Effector memory CD8-positive, alpha-beta T cell (primary cell): ENCODE measurements around the gene GALR2.

ENCODE experiments used
- ATAC-seq: fragments of 150-1000 bp; cut with Tn5 transposase; replicated peaks from 2 replicates; pipeline ENCODE4 v1.10.0; 2021; ENCODE audit warnings: mild to moderate bottlenecking, moderate library complexity
- DNase-seq, 3 experiments: peaks; one replicate each; pipeline ENCODE4 v3.0.0; 2021
- H3K27ac Mint-ChIP-seq, 2 donors: one replicate each; pipeline ENCODE4 v1.8.0; 2022; ENCODE audit warnings: mild to moderate bottlenecking in 2 of 2, mixed read lengths in 2 of 2, moderate library complexity in 2 of 2
- H3K27me3 Mint-ChIP-seq, 2 donors: one replicate each; pipeline ENCODE4 v1.8.0; 2022; ENCODE audit warnings: mixed read lengths in 2 of 2
- H3K36me3 Mint-ChIP-seq: one replicate; pipeline ENCODE4 v1.8.0; 2022; ENCODE audit warnings: mild to moderate bottlenecking, moderate library complexity, mixed read lengths; ENCODE audit not compliant: insufficient read depth
- H3K4me1 Mint-ChIP-seq, 2 donors: one replicate each; pipeline ENCODE4 v1.8.0; 2022; ENCODE audit warnings: low read depth in 2 of 2, mixed read lengths in 2 of 2
- H3K4me3 Mint-ChIP-seq, 2 donors: one replicate each; pipeline ENCODE4 v1.8.0; 2022; ENCODE audit warnings: mild to moderate bottlenecking in 2 of 2, mixed read lengths in 2 of 2, moderate library complexity in 2 of 2
- H3K9me3 Mint-ChIP-seq, 2 donors: one replicate each; pipeline ENCODE4 v1.8.0; 2022; ENCODE audit warnings: mixed read lengths in 2 of 2

The GALR2 gene

DNA sequence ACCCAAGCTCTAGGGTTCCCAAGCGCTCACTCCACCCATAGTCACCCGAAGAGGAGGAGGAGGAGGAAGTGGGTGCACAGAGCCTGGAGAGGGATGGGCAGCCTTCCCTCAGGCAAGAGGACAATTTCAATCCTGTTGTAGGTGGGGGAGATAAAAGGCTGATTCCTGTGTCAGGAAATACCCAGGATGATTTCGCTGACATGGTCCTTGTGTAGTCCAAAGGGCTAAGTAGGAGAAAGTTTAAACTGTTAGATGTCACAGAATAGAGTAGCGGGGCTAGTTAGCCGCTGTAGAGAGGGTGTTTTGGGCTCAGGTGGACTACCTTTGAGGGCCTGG, 30.3 kb downstream of the GALR2 start:
- peak overlapping the region; percentile 77 to 95 for H3K27ac Mint-ChIP-seq
- DNase-seq: no peak
- H3K9me3 Mint-ChIP-seq: no peaks in the 10 kb centered on the region
- peaks cover 21% of the 10 kb centered on the region for H3K36me3 Mint-ChIP-seq
- ATAC-seq: no peak
- H3K27me3 Mint-ChIP-seq: no peaks in the 10 kb centered on the region
- peak overlapping the region; percentile 94 to 99 for H3K4me3 Mint-ChIP-seq
- H3K4me1 Mint-ChIP-seq: peaks cover 20 to 26% of the 10 kb centered on the region in 2 donors

GRCh38 chr17:76106703-76107102, 32.1 kb downstream of the GALR2 start:
- Mint-ChIP-seq H3K4me1 (peaks cover 14 to 16% of the 10 kb centered on the region in 2 donors), H3K36me3 (peaks cover 4% of the 10 kb centered on the region), H3K27me3 (no peaks in the 10 kb centered on the region), H3K9me3 (no peaks in the 10 kb centered on the region), H3K4me3 (no peak overlapping the region), H3K27ac (no peak overlapping the region)
- no peak for DNase-seq
- ATAC-seq: no peak

- H3K27me3 Mint-ChIP-seq: no peaks in the 10 kb centered on the region
- no peak for ATAC-seq
- no peak for DNase-seq
- no peak overlapping the region for H3K4me3 Mint-ChIP-seq
- peaks cover 13 to 14% of the 10 kb centered on the region in 2 donors for H3K4me1 Mint-ChIP-seq
- H3K27ac Mint-ChIP-seq: no peak overlapping the region
- peaks cover 4% of the 10 kb centered on the region for H3K36me3 Mint-ChIP-seq
- no peaks in the 10 kb centered on the region for H3K9me3 Mint-ChIP-seq
These were observed 32.9 kb downstream of the GALR2 start for GRCh38 chr17:76107509-76107908.

- Mint-ChIP-seq H3K9me3 (no peaks in the 10 kb centered on the region), H3K27ac (no peak overlapping the region), H3K4me1 (no peaks in the 10 kb centered on the region), H3K36me3 (peaks cover 2% of the 10 kb centered on the region), H3K4me3 (no peak overlapping the region), H3K27me3 (no peaks in the 10 kb centered on the region)
- DNase-seq (no peak), ATAC-seq (no peak)
These were observed 37.4 kb downstream of the GALR2 start for GRCh38 chr17:76111956-76112355.

GRCh38 chr17:76115138-76115754, 40.7 kb downstream of the GALR2 start:
- Mint-ChIP-seq H3K9me3 (no peaks in the 10 kb centered on the region), H3K27ac (no peak overlapping the region), H3K4me3 (no peak overlapping the region), H3K27me3 (no peaks in the 10 kb centered on the region), H3K36me3 (peaks cover 2% of the 10 kb centered on the region), H3K4me1 (no peaks in the 10 kb centered on the region)
- ATAC-seq (no peak), DNase-seq (no peak)

DNA sequence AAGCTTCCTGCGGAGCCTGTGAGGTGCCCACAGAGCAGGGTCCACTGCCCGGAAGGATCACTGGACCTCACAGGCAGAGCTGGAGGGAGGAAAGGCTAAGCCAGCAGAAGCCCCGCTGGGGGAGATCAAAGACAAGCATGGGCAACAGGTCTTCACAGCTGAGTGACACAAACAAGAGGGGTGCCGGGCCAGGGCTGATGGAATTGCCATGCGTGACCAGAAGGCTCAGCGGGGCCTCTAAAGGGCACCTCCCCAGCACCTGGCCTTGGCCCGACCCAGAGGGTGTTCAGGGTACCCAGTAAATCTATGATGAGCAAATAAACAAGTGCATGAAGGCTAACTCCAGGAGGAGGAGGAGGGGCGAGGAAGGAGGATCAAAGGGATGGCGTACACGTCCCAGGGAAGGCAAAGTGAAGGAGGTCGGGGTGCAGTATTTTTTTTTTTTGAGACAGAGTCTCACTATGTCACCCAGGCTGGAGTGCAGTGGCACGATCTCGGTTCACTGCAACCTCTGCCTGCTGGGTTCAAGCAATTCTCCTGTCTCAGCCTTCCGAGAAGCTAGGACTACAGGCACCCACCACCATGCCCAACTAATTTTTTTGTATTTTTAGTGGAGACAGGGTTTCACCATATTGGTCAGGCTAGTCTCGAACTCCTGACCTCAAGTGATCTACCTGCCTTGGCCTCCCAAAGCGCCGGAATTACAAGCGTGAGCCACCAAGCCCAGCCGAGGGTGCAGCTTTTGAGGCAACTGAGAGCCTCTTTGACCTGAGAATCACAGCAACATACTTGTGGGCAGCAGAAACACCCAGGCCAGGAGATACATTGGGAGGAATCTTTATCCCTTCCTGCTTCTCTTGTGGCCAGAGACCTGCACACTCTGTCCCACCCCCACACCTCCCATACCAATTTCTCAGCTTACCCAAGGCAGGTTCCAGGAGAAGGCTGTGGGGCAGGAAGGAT, 45.1 kb downstream of the GALR2 start:
- DNase-seq (no peak), ATAC-seq (no peak)
- Mint-ChIP-seq H3K4me3 (no peak overlapping the region), H3K4me1 (peaks cover 0 to 3% of the 10 kb centered on the region in 2 donors), H3K9me3 (no peaks in the 10 kb centered on the region), H3K27ac (no peak overlapping the region), H3K27me3 (no peaks in the 10 kb centered on the region), H3K36me3 (peaks cover 4% of the 10 kb centered on the region)

DNA sequence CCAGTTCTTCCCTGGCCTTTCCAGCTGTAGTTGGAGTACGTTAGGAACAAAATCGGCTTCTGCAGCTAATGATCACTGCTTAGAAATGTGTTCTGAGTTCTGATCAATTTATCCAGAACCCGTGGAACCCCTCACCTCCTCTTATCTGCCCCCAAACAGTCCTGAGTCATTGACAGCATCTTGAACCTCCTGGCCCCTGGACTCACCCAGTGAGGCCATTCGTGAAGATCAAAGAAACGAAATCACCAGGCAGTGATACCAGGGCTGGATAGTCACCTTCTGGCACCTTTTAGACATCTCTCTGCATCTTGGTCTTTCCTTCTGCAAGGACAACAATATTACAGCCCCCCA, 46.1 kb downstream of the GALR2 start:
- H3K9me3 Mint-ChIP-seq: no peaks in the 10 kb centered on the region
- H3K4me3 Mint-ChIP-seq: peak overlapping the region in 1 of 2 donors; percentile 62
- no peak overlapping the region for H3K27ac Mint-ChIP-seq

DNA sequence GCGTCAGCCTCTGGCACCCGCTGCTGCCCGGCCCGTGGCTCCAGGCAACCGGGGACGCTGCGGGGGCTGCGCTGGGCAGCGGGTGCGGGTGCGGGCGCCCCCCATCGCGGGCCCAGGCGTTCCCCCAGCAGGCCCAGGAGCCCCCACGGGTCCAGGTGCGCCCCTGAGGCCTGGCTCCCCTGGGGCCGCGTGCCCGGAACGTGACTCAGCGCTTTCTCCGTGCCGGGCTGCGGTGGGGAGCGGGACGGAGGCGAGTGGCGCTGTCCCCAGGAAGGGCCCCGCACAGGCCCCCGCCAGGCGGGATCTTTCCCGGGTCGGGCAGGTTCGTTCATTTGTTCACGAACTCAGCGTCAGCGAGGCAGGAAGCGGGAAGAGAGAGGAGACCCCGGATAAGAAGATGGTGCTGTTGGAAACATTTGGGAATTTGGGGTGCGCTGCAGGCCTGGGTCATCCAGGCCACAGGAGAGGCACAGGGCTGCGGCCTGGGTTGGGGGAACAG, 47.4 kb downstream of the GALR2 start:
- Mint-ChIP-seq H3K27ac (no peak overlapping the region), H3K4me3 (peak overlapping the region; percentile 49 to 62), H3K27me3 (no peaks in the 10 kb centered on the region), H3K36me3 (peaks cover 4% of the 10 kb centered on the region), H3K4me1 (peaks cover 0 to 3% of the 10 kb centered on the region in 2 donors), H3K9me3 (no peaks in the 10 kb centered on the region)
- no peak for DNase-seq
- peak; percentile 6 for ATAC-seq

More for the DNA sequence above, 46.1 kb downstream of the GALR2 start:
- H3K4me1 Mint-ChIP-seq: peaks cover 0 to 3% of the 10 kb centered on the region in 2 donors
- no peak for DNase-seq
- peaks cover 4% of the 10 kb centered on the region for H3K36me3 Mint-ChIP-seq
- no peaks in the 10 kb centered on the region for H3K27me3 Mint-ChIP-seq
- ATAC-seq: no peak

DNA sequence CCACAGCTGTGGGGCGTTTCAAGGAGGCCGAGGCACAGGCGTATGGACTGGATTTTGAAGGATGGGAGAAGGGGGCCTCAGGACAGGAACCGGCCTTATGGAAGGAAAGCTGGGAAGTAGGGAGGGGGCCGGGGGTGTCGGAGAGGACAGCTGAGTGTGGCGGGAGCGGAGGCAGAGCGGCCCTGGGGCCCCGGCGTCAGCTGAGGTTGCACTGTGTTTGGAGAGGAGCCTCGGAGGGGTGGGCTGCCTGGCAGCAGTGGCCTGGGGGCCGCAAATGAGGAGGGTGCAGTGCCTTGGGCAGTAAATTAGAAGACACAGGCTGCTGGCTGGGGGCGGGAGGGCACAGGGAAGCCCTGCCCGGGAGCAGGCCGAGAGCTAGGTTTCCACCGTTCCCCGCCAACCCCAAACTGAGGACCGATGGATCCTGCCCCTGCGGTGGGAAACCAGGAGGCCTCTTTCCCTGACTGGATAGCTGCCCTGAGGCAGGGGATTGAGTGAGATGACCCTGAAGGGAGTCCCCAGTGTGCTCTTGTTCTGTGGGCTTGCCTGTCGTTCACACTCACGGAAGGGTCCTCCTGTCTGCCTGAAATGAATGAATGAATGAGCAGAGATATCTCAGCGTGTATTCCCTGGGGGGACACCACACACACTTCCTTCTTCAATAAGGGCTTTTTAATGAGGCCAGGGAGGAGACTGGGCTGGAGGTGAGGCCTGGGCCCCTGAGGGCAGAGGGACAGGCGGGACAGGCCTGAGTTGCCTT, 48.0 kb downstream of the GALR2 start:
- DNase-seq (no peak), ATAC-seq (no peak)
- peak overlapping the region; percentile 46 to 65 for H3K27ac Mint-ChIP-seq
- H3K27me3 Mint-ChIP-seq: no peaks in the 10 kb centered on the region
- H3K36me3 Mint-ChIP-seq: peaks cover 4% of the 10 kb centered on the region
- H3K9me3 Mint-ChIP-seq: no peaks in the 10 kb centered on the region
- H3K4me1 Mint-ChIP-seq: peaks cover 0 to 3% of the 10 kb centered on the region in 2 donors
- peak overlapping the region; percentile 49 to 53 for H3K4me3 Mint-ChIP-seq

GRCh38 chr17:76123191-76123499, 48.6 kb downstream of the GALR2 start:
- H3K9me3 Mint-ChIP-seq: no peaks in the 10 kb centered on the region
- peaks cover 0 to 3% of the 10 kb centered on the region in 2 donors for H3K4me1 Mint-ChIP-seq
- H3K27me3 Mint-ChIP-seq: no peaks in the 10 kb centered on the region
- peak overlapping the region in 1 of 2 donors; percentile 53 for H3K4me3 Mint-ChIP-seq
- H3K36me3 Mint-ChIP-seq: peaks cover 4% of the 10 kb centered on the region
- no peak for ATAC-seq
- DNase-seq: no peak
- peak overlapping the region; percentile 46 to 65 for H3K27ac Mint-ChIP-seq

DNA sequence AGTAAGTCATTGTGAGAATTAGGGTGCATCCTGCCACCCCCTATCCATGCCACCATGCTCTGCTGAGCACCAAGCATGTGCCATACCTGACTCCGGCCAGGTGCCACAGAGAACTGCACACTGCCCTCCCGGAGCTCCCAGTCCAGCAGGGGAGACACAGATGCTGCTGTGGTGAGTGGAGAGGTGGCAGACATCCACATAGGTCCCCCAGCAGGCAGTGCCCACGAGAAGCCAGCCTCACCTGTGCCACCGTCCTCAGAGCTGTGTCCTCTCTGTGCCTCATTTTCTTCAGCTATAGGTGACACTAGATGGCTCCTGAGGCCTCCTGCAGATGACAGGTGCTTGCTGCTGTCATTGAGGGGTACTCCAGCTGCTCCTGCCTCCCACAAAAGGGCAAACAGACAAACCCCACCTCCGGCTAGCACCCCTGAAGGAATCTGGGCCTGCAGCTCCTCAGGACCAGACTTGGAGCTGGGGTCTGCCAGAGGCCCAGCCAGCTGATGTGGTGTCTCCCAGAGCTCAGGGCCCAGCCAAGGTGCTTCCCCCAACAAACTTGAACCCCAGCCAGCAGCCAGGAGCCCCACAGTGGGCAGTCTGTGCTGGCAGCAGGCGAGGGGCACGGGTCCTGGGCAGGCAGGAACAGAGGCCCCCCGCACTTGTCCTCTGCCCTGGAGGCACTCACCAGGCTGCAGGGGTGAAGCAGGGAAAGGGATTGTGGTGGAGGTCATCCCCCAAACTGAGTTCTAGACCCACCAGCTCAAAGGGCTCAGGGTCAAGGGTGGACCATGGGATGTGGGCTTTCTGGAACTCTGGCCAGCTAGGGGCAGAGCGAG, 49.4 kb downstream of the GALR2 start:
- H3K9me3 Mint-ChIP-seq: no peaks in the 10 kb centered on the region
- no peak for ATAC-seq
- H3K27me3 Mint-ChIP-seq: no peaks in the 10 kb centered on the region
- peaks cover 4% of the 10 kb centered on the region for H3K36me3 Mint-ChIP-seq
- H3K4me1 Mint-ChIP-seq: peaks cover 0 to 4% of the 10 kb centered on the region in 2 donors
- peak overlapping the region in 1 of 2 donors; percentile 53 for H3K4me3 Mint-ChIP-seq
- no peak for DNase-seq
- peak overlapping the region; percentile 46 to 65 for H3K27ac Mint-ChIP-seq

GRCh38 chr17:76124582-76125390, 50.2 kb downstream of the GALR2 start:
- ATAC-seq (no peak), DNase-seq (no peak)
- H3K4me3 Mint-ChIP-seq: no peak overlapping the region
- H3K36me3 Mint-ChIP-seq: peaks cover 4% of the 10 kb centered on the region
- H3K9me3 Mint-ChIP-seq: no peaks in the 10 kb centered on the region
- H3K4me1 Mint-ChIP-seq: peaks cover 0 to 4% of the 10 kb centered on the region in 2 donors
- no peaks in the 10 kb centered on the region for H3K27me3 Mint-ChIP-seq
- no peak overlapping the region for H3K27ac Mint-ChIP-seq
